Spinal cord (tissue), 10 donors: ENCODE results near the gene MTHFSD. TPM values are rescaled to one million over a fixed set of nuclear protein-coding genes. Genes with fewer than 3 reads are reported as not detected.

ENCODE experiments used
- DNase-seq, 6 donors: peaks; one replicate each; pipeline versions ENCODE4 v3.0.0 to v3.0.0-alpha.2; 2013 to 2015; ENCODE audit warnings: low spot score in 6 of 6, low read depth in 4 of 6
- H3K27ac ChIP-seq: one replicate; pipeline ENCODE4 v1.5.1; 2013; ENCODE audit warnings: low read depth, low read length, control low read depth
- H3K27me3 ChIP-seq: one replicate; pipeline ENCODE4 v1.6.1; 2013; ENCODE audit warnings: low read length; ENCODE audit not compliant: control insufficient read depth, insufficient read depth
- H3K36me3 ChIP-seq: one replicate; pipeline ENCODE4 v1.6.1; 2013; ENCODE audit warnings: low read length; ENCODE audit not compliant: control insufficient read depth, insufficient read depth
- H3K4me1 ChIP-seq: one replicate; pipeline ENCODE4 v1.6.1; 2013; ENCODE audit warnings: low read length; ENCODE audit not compliant: control insufficient read depth, insufficient read depth
- H3K4me3 ChIP-seq: one replicate; pipeline ENCODE4 v1.5.1; 2013; ENCODE audit warnings: low read depth, low read length, control low read depth
- H3K9me3 ChIP-seq: one replicate; pipeline ENCODE4 v1.6.1; 2013; ENCODE audit warnings: low read length; ENCODE audit not compliant: control insufficient read depth, insufficient read depth
- WGBS: methylation state at CpG from one replicate; pipeline ENCODE4 v1.1.5; 2013; ENCODE audit warnings: missing lambda C conversion rate; ENCODE audit not compliant: insufficient coverage; 5-methylcytosine and 5-hydroxymethylcytosine counted together
- polyA plus RNA-seq, 2 donors: library from polyadenylated mRNA; unstranded; fragments of 120-200 nt; gene quantifications; one replicate each; pipeline ENCODE4 v1.2.1, GENCODE V29; 2013; ENCODE audit not compliant: insufficient read length in 2 of 2
- total RNA-seq, 2 donors: library from RNA; depleted of rRNA in 1 of 2; stranded (reverse); fragments of 120-200 nt in 1 of 2; fragments of >200 nt in 1 of 2; gene quantifications; one replicate each; pipeline versions ENCODE4 v1.2.3 to v1.2.4, GENCODE V29; 2013 to 2014
- donor health status: healthy.

Gene MTHFSD
- total and polyA plus RNA-seq, 4 donors: 16.2 to 20.6 (median 19.5) TPM

- Histone ChIP-seq H3K27ac (peak overlapping the region; percentile 77), H3K4me3 (peak overlapping the region; percentile 48), H3K27me3 (peaks cover 73% of the 10 kb centered on the region), H3K4me1 (peaks cover 19% of the 10 kb centered on the region), H3K36me3 (no peaks in the 10 kb centered on the region), H3K9me3 (no peaks in the 10 kb centered on the region)
- DNase-seq: peak in 1 of 6 donors; percentile 32
- WGBS: under 1% methylated on average over 36 of the region's 53 CpGs
Measured at GRCh38 chr16:86565644-86566511, 10.8 kb upstream of the MTHFSD start.

GRCh38 chr16:86565181-86565631 is 10.2 kb upstream of the MTHFSD start:
- Histone ChIP-seq H3K36me3 (no peaks in the 10 kb centered on the region), H3K27me3 (peaks cover 68% of the 10 kb centered on the region), H3K4me3 (peak overlapping the region; percentile 48), H3K9me3 (no peaks in the 10 kb centered on the region), H3K4me1 (peaks cover 19% of the 10 kb centered on the region), H3K27ac (peak overlapping the region; percentile 77)
- DNase-seq: peak in 1 of 6 donors; percentile 20
- 11% methylated on average over 10 of the region's 16 CpGs for WGBS

GRCh38 chr16:86563469-86564345 is 8.7 kb upstream of the MTHFSD start:
- WGBS: under 1% methylated on average over 39 of the region's 41 CpGs
- no peaks in the 10 kb centered on the region for H3K36me3 ChIP-seq

GRCh38 chr16:86562356-86562755 is 7.3 kb upstream of the MTHFSD start:
- no peak overlapping the region for H3K4me3 ChIP-seq

More at GRCh38 chr16:86563469-86564345, 8.7 kb upstream of the MTHFSD start:
- peaks cover 19% of the 10 kb centered on the region for H3K4me1 ChIP-seq
- peak overlapping the region; percentile 77 for H3K27ac ChIP-seq
- peak overlapping the region; percentile 48 for H3K4me3 ChIP-seq
- peak in 5 of 6 donors; percentile 78 to 96 (median 90) for DNase-seq
- H3K27me3 ChIP-seq: peaks cover 55% of the 10 kb centered on the region
- no peaks in the 10 kb centered on the region for H3K9me3 ChIP-seq

GRCh38 chr16:86559802-86560305 is 4.8 kb upstream of the MTHFSD start:
- H3K4me1 ChIP-seq: peaks cover 24% of the 10 kb centered on the region
- H3K9me3 ChIP-seq: no peaks in the 10 kb centered on the region
- H3K36me3 ChIP-seq: no peaks in the 10 kb centered on the region
- H3K27ac ChIP-seq: no peak overlapping the region
- WGBS: 87% methylated on average over 9 of the region's 9 CpGs
- no peak for DNase-seq
- H3K4me3 ChIP-seq: no peak overlapping the region
- H3K27me3 ChIP-seq: peaks cover 23% of the 10 kb centered on the region

More at GRCh38 chr16:86562356-86562755, 7.3 kb upstream of the MTHFSD start:
- no peaks in the 10 kb centered on the region for H3K9me3 ChIP-seq
- DNase-seq: no peak
- whole genome bisulfite sequencing: 100% methylated on average over 3 of the region's 6 CpGs
- H3K27ac ChIP-seq: no peak overlapping the region
- H3K36me3 ChIP-seq: no peaks in the 10 kb centered on the region
- H3K4me1 ChIP-seq: peaks cover 15% of the 10 kb centered on the region
- H3K27me3 ChIP-seq: peaks cover 46% of the 10 kb centered on the region

GRCh38 chr16:86558355-86559193 is 3.5 kb upstream of the MTHFSD start:
- Histone ChIP-seq H3K27me3 (peaks cover 12% of the 10 kb centered on the region), H3K4me1 (peaks cover 27% of the 10 kb centered on the region), H3K4me3 (no peak overlapping the region), H3K27ac (no peak overlapping the region), H3K9me3 (no peaks in the 10 kb centered on the region), H3K36me3 (peaks cover 1% of the 10 kb centered on the region)
- no peak for DNase-seq
- WGBS: 74% methylated on average over 23 of the region's 28 CpGs

- no peak overlapping the region for H3K4me3 ChIP-seq
- H3K4me1 ChIP-seq: peaks cover 25% of the 10 kb centered on the region
- no peak for DNase-seq
- WGBS: 100% methylated on average over 1 of the region's 4 CpGs
- H3K27me3 ChIP-seq: peaks cover 7% of the 10 kb centered on the region
- peaks cover 6% of the 10 kb centered on the region for H3K36me3 ChIP-seq
- no peak overlapping the region for H3K27ac ChIP-seq
- H3K9me3 ChIP-seq: no peaks in the 10 kb centered on the region
Measured at GRCh38 chr16:86557587-86557986, 2.6 kb upstream of the MTHFSD start.

GRCh38 chr16:86556576-86556975 is 1.5 kb upstream of the MTHFSD start:
- no peak for DNase-seq
- H3K36me3 ChIP-seq: peaks cover 12% of the 10 kb centered on the region
- H3K9me3 ChIP-seq: no peaks in the 10 kb centered on the region
- H3K27me3 ChIP-seq: peaks cover 7% of the 10 kb centered on the region
- H3K4me3 ChIP-seq: no peak overlapping the region
- no peak overlapping the region for H3K27ac ChIP-seq
- 43% methylated on average over 2 of the region's 5 CpGs for WGBS
- peaks cover 25% of the 10 kb centered on the region for H3K4me1 ChIP-seq

GRCh38 chr16:86555704-86556075 is 655 bp upstream of the MTHFSD start:
- no peak for DNase-seq
- H3K36me3 ChIP-seq: peaks cover 12% of the 10 kb centered on the region
- H3K9me3 ChIP-seq: no peaks in the 10 kb centered on the region
- H3K27ac ChIP-seq: peak overlapping the region; percentile 71
- H3K4me1 ChIP-seq: peaks cover 25% of the 10 kb centered on the region
- H3K27me3 ChIP-seq: peaks cover 2% of the 10 kb centered on the region
- WGBS: 37% methylated on average over 17 of the region's 17 CpGs
- H3K4me3 ChIP-seq: peak overlapping the region; percentile 95
